Psoas muscle (tissue), 8 donors: ENCODE results near the gene RTTN. TPM values are rescaled to one million over a fixed set of nuclear protein-coding genes. Genes with fewer than 3 reads are reported as not detected.
A peak's percentile ranks its signal among the peaks of the same experiment; 100 is the strongest.

Experiments
- ATAC-seq, 4 donors: fragments of 200-7000 bp; cut with Tn5 transposase; one replicate each; pipeline ENCODE4 v1.9.1; 2020; ENCODE audit warnings: moderate library complexity in 3 of 4, mild to moderate bottlenecking in 2 of 4
- DNase-seq, 2 donors: peaks; one replicate each; pipeline ENCODE4 v3.0.0-alpha.2; 2020
- H3K27ac ChIP-seq: fragments of 200-600 bp; one replicate; pipeline ENCODE4 v1.8.0; 2022
- H3K27me3 ChIP-seq, 3 donors: fragments of 200-600 bp in 1 of 3; one replicate each; pipeline versions ENCODE4 v1.6.1 to v1.8.0; 2013 to 2022; ENCODE audit warnings: low read length in 2 of 3, mild to moderate bottlenecking in 2 of 3, moderate library complexity in 1 of 3; ENCODE audit not compliant: insufficient read depth in 3 of 3
- H3K36me3 ChIP-seq, 2 donors: fragments of 200-600 bp in 1 of 2; one replicate each; pipeline versions ENCODE4 v1.6.1 to v1.8.0; 2013 to 2022; ENCODE audit warnings: low read depth in 1 of 2, mild to moderate bottlenecking in 1 of 2, moderate library complexity in 1 of 2; ENCODE audit not compliant: insufficient read depth in 1 of 2
- H3K4me1 ChIP-seq: fragments of 200-600 bp; one replicate; pipeline ENCODE4 v1.8.0; 2022
- H3K4me3 ChIP-seq: fragments of 200-600 bp; one replicate; pipeline ENCODE4 v1.8.0; 2022; ENCODE audit warnings: mild to moderate bottlenecking
- H3K9me3 ChIP-seq: fragments of 200-600 bp; one replicate; pipeline ENCODE4 v1.8.0; 2022
- WGBS, 3 donors: extraction: QIAGEN DNeasy Blood & Tissue Kit; methylation state at CpG; one replicate each; pipeline versions ENCODE4 v1.1.6 to v1.1.7; 2013; 5-methylcytosine and 5-hydroxymethylcytosine counted together
- intact Hi-C, 2 donors: fragments of 100-400 bp; cut with DNase I; formaldehyde crosslinking; loops; one replicate each; pipeline versions ENCODE4 v1.11.0 to v1.14.2; 2022
- polyA plus RNA-seq, 3 donors: library from polyadenylated mRNA; stranded (reverse); fragments of 200-250 nt; gene quantifications; one replicate each; pipeline ENCODE4 v1.2.3, GENCODE V29; 2013
- total RNA-seq, 4 donors: library from RNA; stranded (reverse); fragmentation: NEBNext Ultra II Directional in 2 of 4; extraction: Animal tissue kit (Norgen Biotek cat#: 25700) in 2 of 4; gene quantifications; one replicate each; pipeline versions ENCODE4 v1.2.1 to v1.2.4, GENCODE V29; 2021 to 2023
- TF ChIP-seq, protein P1 (sequence below): fragments of 200-600 bp; IDR thresholded peaks from one replicate; pipeline ENCODE4 v1.8.0; 2022; ENCODE audit warnings: antibody characterized with exemption
- donor health status: healthy with polysubstance abuse.
- donor health status: DM: no; HTN: no; CAD: no; lungs with moderate emphysema.
- donor health status: Bipolar disorder and iron deficiency.
- donor health status: healthy.
- donor health status: DM: yes; HTN: yes; CAD: no.
- donor health status: DM: no; HTN: no; CAD: no.
- donor health status: DM: no; HTN: no; CAD: no.
- donor health status: DM: yes; HTN: yes; CAD: no.

Gene RTTN
- total and polyA plus RNA-seq, 7 donors, result 1.6 to 7.1 (median 3.9) TPM

DNA sequence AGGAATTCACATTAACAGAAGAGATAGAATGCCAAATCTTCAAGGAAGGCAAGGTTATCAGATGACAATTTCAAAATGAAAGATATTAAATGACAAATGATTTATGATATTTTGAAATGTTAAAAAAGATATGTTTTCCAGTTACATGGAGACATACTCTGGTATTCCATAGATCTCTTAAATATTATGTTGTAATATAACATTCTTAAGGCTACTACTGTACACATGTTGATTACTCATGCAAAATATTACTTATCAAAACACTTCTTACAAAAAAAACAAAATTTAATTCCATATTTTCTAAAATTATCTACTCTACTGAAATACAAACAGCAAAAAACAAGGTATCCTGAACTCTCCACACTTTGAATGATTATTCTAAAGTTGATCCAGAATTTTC is 22.9 kb downstream of the RTTN start:
- H3K27ac ChIP-seq, result no peak overlapping the region

DNA sequence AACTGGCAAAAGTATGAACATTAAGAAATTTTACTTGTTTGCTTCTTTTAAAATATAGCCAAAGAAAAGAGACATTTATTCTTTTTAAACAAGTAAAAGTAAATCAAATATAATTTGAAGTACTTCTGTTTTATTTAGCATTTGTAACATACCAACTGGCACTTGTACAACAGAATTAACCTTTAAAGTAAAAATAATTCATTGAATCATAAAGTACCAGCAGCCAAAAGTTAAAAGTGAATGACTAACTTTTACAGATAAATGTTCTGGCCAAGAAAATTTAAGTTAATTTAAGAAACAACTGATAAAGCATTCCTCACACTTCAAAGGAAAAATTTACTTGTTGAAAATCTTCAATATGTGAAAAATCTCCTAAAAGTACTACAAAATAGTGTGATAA is 23.8 kb downstream of the RTTN start:
- DNase-seq, result no peak
- intact Hi-C loops, result no loop called here
- ATAC-seq, result no peak
- Histone ChIP-seq H3K36me3 (peaks cover 0 to 27% of the 10 kb centered on the region in 2 donors), H3K4me1 (peaks cover 16% of the 10 kb centered on the region), H3K9me3 (no peaks in the 10 kb centered on the region), H3K27ac (no peak overlapping the region), H3K27me3 (no peaks in the 10 kb centered on the region), H3K4me3 (no peak overlapping the region)
- TF ChIP-seq, protein P1, sequence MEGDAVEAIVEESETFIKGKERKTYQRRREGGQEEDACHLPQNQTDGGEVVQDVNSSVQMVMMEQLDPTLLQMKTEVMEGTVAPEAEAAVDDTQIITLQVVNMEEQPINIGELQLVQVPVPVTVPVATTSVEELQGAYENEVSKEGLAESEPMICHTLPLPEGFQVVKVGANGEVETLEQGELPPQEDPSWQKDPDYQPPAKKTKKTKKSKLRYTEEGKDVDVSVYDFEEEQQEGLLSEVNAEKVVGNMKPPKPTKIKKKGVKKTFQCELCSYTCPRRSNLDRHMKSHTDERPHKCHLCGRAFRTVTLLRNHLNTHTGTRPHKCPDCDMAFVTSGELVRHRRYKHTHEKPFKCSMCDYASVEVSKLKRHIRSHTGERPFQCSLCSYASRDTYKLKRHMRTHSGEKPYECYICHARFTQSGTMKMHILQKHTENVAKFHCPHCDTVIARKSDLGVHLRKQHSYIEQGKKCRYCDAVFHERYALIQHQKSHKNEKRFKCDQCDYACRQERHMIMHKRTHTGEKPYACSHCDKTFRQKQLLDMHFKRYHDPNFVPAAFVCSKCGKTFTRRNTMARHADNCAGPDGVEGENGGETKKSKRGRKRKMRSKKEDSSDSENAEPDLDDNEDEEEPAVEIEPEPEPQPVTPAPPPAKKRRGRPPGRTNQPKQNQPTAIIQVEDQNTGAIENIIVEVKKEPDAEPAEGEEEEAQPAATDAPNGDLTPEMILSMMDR, result no peak

More for the DNA sequence above, 22.9 kb downstream of the RTTN start:
- no peak overlapping the region for H3K4me3 ChIP-seq
- peaks cover 16% of the 10 kb centered on the region for H3K4me1 ChIP-seq
- ATAC-seq (no peak), DNase-seq (no peak)
- peaks cover 0 to 32% of the 10 kb centered on the region in 2 donors for H3K36me3 ChIP-seq
- TF ChIP-seq, protein P1, result no peak
- intact Hi-C loops, result no loop called here
- H3K27me3 ChIP-seq, result no peaks in the 10 kb centered on the region
- H3K9me3 ChIP-seq, result no peaks in the 10 kb centered on the region

DNA sequence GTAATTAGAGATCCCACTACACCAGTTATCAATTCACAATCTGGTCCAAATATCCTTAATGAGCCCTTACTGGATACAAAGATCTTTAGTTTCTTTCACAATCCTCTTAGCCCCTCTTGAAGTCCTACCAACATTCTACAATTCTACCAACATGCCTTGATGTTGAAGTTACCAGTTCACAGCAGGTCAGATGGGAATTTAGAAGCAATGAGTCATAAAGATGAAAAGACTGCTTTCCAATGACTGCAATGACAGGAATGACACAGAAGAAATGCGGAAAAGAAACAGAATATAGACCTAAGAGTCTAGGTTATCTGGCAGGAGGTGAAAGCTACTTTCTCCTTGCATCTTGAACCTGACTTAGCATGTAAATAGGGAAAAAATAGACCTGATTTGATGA is 24.5 kb downstream of the RTTN start:
- no peaks in the 10 kb centered on the region for H3K9me3 ChIP-seq
- ATAC-seq (peak in 1 of 4 donors; percentile 46), DNase-seq (no peak)
- no peak overlapping the region for H3K4me3 ChIP-seq
- peaks cover 0 to 31% of the 10 kb centered on the region in 2 donors for H3K36me3 ChIP-seq
- H3K27ac ChIP-seq, result no peak overlapping the region
- TF ChIP-seq, protein P1, result no peak
- H3K27me3 ChIP-seq, result no peaks in the 10 kb centered on the region
- WGBS, 3 donors, result 77 to 94% (median 77%) methylated on average over 1 of the region's 1 CpG
- intact Hi-C loops, result no loop called here
- H3K4me1 ChIP-seq, result peaks cover 16% of the 10 kb centered on the region

DNA sequence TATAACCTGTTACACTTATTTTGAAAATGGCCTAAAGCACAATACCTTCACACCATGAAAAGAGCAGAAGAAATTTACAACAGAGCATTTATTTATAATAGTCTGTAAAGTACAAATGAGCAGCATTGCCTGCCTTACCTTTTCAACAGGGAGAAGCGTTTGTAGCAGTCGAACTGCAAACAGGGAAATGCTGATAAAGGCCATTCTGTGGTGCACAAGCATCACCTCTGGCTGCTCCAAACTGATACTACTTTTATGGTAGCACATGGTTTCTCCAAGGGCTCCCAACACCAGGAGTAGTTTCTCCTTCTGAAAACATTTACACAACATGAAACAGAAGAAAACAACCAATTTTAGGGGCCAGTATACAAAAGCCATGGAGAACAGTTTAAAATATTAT is 28.9 kb downstream of the RTTN start:
- WGBS, 3 donors, result 92 to 97% (median 95%) methylated on average over 2 of the region's 2 CpGs

DNA sequence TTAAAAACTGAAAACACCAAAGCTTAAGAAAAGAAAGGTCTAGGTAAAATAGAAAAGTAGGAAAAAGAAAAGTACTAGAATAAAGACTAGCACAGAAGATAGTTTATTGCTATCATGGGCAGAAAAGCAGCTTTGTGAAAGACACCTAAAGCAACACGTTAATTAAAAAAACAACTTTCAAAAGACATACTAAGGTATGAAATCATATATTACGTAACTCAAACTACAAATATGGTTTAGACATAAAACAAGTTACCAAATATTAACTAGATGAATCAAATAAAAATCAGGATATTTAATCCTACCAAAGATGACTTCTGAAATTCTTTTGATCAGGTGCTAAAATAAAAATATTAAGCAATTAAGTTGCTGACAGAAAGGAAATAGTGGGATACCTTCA is 30.3 kb downstream of the RTTN start:
- H3K4me3 ChIP-seq, result no peak overlapping the region
- 94 to 95% (median 95%) methylated on average over 2 of the region's 2 CpGs for WGBS, 3 donors
- DNase-seq (no peak), ATAC-seq (no peak)
- H3K36me3 ChIP-seq, result peaks cover 0 to 17% of the 10 kb centered on the region in 2 donors
- H3K9me3 ChIP-seq, result no peaks in the 10 kb centered on the region
- H3K27me3 ChIP-seq, result no peaks in the 10 kb centered on the region
- TF ChIP-seq, protein P1, result no peak
- no peak overlapping the region for H3K27ac ChIP-seq
- no peaks in the 10 kb centered on the region for H3K4me1 ChIP-seq
- intact Hi-C loops, result no loop called here

More for the DNA sequence above, 28.9 kb downstream of the RTTN start:
- ATAC-seq, result no peak
- no peak overlapping the region for H3K4me3 ChIP-seq
- H3K4me1 ChIP-seq, result peaks cover 11% of the 10 kb centered on the region
- TF ChIP-seq, protein P1, result no peak
- intact Hi-C loops, result no loop called here
- DNase-seq, result no peak
- H3K27ac ChIP-seq, result no peak overlapping the region
- no peaks in the 10 kb centered on the region for H3K9me3 ChIP-seq
- peaks cover 0 to 17% of the 10 kb centered on the region in 2 donors for H3K36me3 ChIP-seq
- no peaks in the 10 kb centered on the region for H3K27me3 ChIP-seq
